K562 (cell line): ENCODE data around the gene TRANK1. TPM values are rescaled to one million over a fixed set of nuclear protein-coding genes. Genes with fewer than 3 reads are reported as not detected.
A peak's percentile ranks its signal among the peaks of the same experiment; 100 is the strongest.

ENCODE experiments used
- CBX5 ChIP-seq: IDR thresholded peaks from 2 replicates; pipeline ENCODE4 v1.6.1; 2014; ENCODE audit warnings: low read depth, borderline replicate concordance
- E4F1 ChIP-seq: fragments of 250-450 bp; sonication (Bioruptor Pico); IDR thresholded peaks from 2 replicates; pipeline ENCODE4 v1.5.0; 2021; ENCODE audit warnings: mild to moderate bottlenecking, borderline replicate concordance
- HDAC2 ChIP-seq: fragments of 450-650 bp; IDR thresholded peaks from 2 replicates; pipeline ENCODE4 v1.6.1; 2016; ENCODE audit warnings: mild to moderate bottlenecking
- IRF1 ChIP-seq: sonication (generic); formaldehyde crosslinking; IDR thresholded peaks from 2 replicates; pipeline ENCODE4 v1.8.0; 2022; ENCODE audit warnings: missing genetic modification reagents, mild to moderate bottlenecking, borderline replicate concordance
- MCM3 ChIP-seq: fragments of 450-650 bp; IDR thresholded peaks from 2 replicates; pipeline ENCODE4 v1.6.1; 2016
- MECOM ChIP-seq: fragments of 250-450 bp; sonication (Bioruptor Pico); IDR thresholded peaks from 2 replicates; pipeline ENCODE4 v1.8.0; 2022; ENCODE audit warnings: inconsistent platforms
- NR2C1 ChIP-seq, 2 experiments: fragments of 450-650 bp; IDR thresholded peaks; 2 replicates each; pipeline ENCODE4 v1.6.1; 2017; ENCODE audit warnings: mild to moderate bottlenecking in 2 of 2, antibody characterized with exemption in 1 of 2, inconsistent platforms in 1 of 2, missing compliant biosample characterization in 1 of 2, missing genetic modification characterization in 1 of 2
- PCBP1 ChIP-seq: fragments of 200-400 bp; formaldehyde crosslinking; IDR thresholded peaks from 2 replicates; pipeline ENCODE4 v1.6.1; 2018; ENCODE audit warnings: mild to moderate bottlenecking, low read depth, low read length; ENCODE audit not compliant: poor library complexity, severe bottlenecking
- PKNOX1 ChIP-seq: fragments of 450-650 bp; IDR thresholded peaks from 2 replicates; pipeline ENCODE4 v1.6.1; 2016
- PURB ChIP-seq: sonication (generic); formaldehyde crosslinking; IDR thresholded peaks from 2 replicates; pipeline ENCODE4 v1.9.0; 2021; ENCODE audit warnings: low read depth, mild to moderate bottlenecking, missing genetic modification reagents
- RBBP5 ChIP-seq: fragments of 200-600 bp; sonication (generic); IDR thresholded peaks from 2 replicates; pipeline ENCODE4 v1.6.1; 2012; ENCODE audit warnings: borderline replicate concordance, mild to moderate bottlenecking, low read length, control low read depth, inconsistent platforms; ENCODE audit not compliant: insufficient read depth, poor library complexity, severe bottlenecking
- SIN3A ChIP-seq, 2 experiments: fragments of 150-350 bp in 1 of 2; IDR thresholded peaks; 2 replicates each; pipeline ENCODE4 v1.6.1; 2011 to 2016; ENCODE audit warnings: borderline replicate concordance in 2 of 2, low read depth in 2 of 2, low read length in 2 of 2, mild to moderate bottlenecking in 2 of 2, moderate library complexity in 2 of 2; ENCODE audit not compliant: control insufficient read depth in 1 of 2
- SLC30A9 ChIP-seq: fragments of 250-450 bp; sonication (Bioruptor Pico); IDR thresholded peaks from 2 replicates; pipeline ENCODE4 v1.8.0; 2022; ENCODE audit warnings: mild to moderate bottlenecking, moderate library complexity
- SMARCB1 ChIP-seq: IDR thresholded peaks from 2 replicates; pipeline ENCODE4 v1.6.1; 2011; ENCODE audit warnings: improper control_type of control experiment, low read depth; ENCODE audit not compliant: insufficient read length
- SMARCE1 ChIP-seq: fragments of 450-650 bp; IDR thresholded peaks from 2 replicates; pipeline ENCODE4 v1.7.1; 2016; ENCODE audit warnings: mild to moderate bottlenecking
- SRF ChIP-seq, 2 experiments: fragments of 250-450, 450-650 bp in 1 of 2; sonication (Bioruptor Pico) in 1 of 2; sonication (generic) in 1 of 2; formaldehyde crosslinking; IDR thresholded peaks; 2 replicates each; pipeline versions ENCODE4 v1.5.0 to v1.5.1; 2020 to 2022; ENCODE audit warnings: mild to moderate bottlenecking in 1 of 2, missing genetic modification reagents in 1 of 2
- TBP ChIP-seq: optimal IDR thresholded peaks from 2 replicates; pipeline ENCODE3; 2011; ENCODE audit warnings: low read depth, low read length, improper control_type of control experiment
- TCF7 ChIP-seq: sonication (generic); IDR thresholded peaks from 2 replicates; pipeline ENCODE4 v1.6.1; 2016; ENCODE audit warnings: antibody characterized with exemption, borderline replicate concordance
- ZNF165 ChIP-seq: fragments of 250-450 bp; sonication (Bioruptor Pico); IDR thresholded peaks from 2 replicates; pipeline ENCODE4 v1.4.0; 2020; ENCODE audit warnings: borderline replicate concordance
- ZNF3 ChIP-seq: fragments of 250-450 bp; sonication (Bioruptor Pico); IDR thresholded peaks from 2 replicates; pipeline ENCODE4 v1.5.0; 2021; ENCODE audit warnings: mild to moderate bottlenecking, moderate library complexity
- ZNF551 ChIP-seq: fragments of 250-450 bp; sonication (Bioruptor Pico); IDR thresholded peaks from 2 replicates; pipeline ENCODE4 v1.5.0; 2021; ENCODE audit warnings: mild to moderate bottlenecking, moderate library complexity
- polyA plus RNA-seq, 8 experiments: library from polyadenylated mRNA; depleted of rRNA in 4 of 8; stranded (reverse) in 5 of 8; unstranded in 3 of 8; fragments of >200 nt; fragmentation: Nextera tagmentation in 2 of 8; fragmentation: Illumina TruSeq in 1 of 8; extraction: Ambion mirVana in 2 of 8; extraction: Trizol in 1 of 8; gene quantifications; 2 replicates each; pipeline versions ENCODE4 v1.2.1 to v1.2.3, GENCODE V29; 2011 to 2014; ENCODE audit warnings: inconsistent platforms in 1 of 8, missing spikeins in 1 of 8
- total RNA-seq, 7 experiments: library from RNA; depleted of rRNA in 6 of 7; stranded (reverse); fragments of >200 nt in 6 of 7; fragmentation: Illumina TruSeq in 2 of 7; extraction: Trizol in 2 of 7; gene quantifications; 2 replicates each; pipeline versions ENCODE4 v1.2.1 to v1.2.3, GENCODE V29; 2011 to 2021; ENCODE audit warnings: low replicate concordance in 1 of 7
- TF ChIP-seq, protein P1 (sequence below): fragments of 250-450 bp; sonication (Bioruptor Pico); IDR thresholded peaks from 2 replicates; pipeline ENCODE4 v1.5.0; 2020; ENCODE audit warnings: mild to moderate bottlenecking, borderline replicate concordance

The TRANK1 gene
- total and polyA plus RNA-seq, 9 of the 15 experiments (the other 6 are each of a cell fraction or from before 2014, with no cell fraction given) = 0.41 to 5.3 (median 2.1) TPM

GRCh38 chr3:36992806-36993325, 48.0 kb upstream of the TRANK1 start, which contains the start of gene EPM2AIP1 (continued):
- peak; percentile 40; the same call in 1 of the 2 replicates for TF ChIP-seq CBX5
- TF ChIP-seq IRF1 = peak; percentile 79; the same call in 1 of the 2 replicates
- TF ChIP-seq, protein P1, sequence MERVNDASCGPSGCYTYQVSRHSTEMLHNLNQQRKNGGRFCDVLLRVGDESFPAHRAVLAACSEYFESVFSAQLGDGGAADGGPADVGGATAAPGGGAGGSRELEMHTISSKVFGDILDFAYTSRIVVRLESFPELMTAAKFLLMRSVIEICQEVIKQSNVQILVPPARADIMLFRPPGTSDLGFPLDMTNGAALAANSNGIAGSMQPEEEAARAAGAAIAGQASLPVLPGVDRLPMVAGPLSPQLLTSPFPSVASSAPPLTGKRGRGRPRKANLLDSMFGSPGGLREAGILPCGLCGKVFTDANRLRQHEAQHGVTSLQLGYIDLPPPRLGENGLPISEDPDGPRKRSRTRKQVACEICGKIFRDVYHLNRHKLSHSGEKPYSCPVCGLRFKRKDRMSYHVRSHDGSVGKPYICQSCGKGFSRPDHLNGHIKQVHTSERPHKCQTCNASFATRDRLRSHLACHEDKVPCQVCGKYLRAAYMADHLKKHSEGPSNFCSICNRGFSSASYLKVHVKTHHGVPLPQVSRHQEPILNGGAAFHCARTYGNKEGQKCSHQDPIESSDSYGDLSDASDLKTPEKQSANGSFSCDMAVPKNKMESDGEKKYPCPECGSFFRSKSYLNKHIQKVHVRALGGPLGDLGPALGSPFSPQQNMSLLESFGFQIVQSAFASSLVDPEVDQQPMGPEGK (CRISPR knock-in tag) = peak; percentile 90; the same call in 1 of the 2 replicates
- TF ChIP-seq SRF (CRISPR knock-in tag; IDR thresholded peaks at IDR 0.05) = peak in 1 of 2 experiments; percentile 70; a peak in 1 of 4 replicates
- no peak for TF ChIP-seq ZNF551 (CRISPR knock-in tag)
- peak; percentile 91 for TF ChIP-seq TBP
- TF ChIP-seq SLC30A9 = no peak
- TF ChIP-seq SMARCE1 = no peak
- no peak for TF ChIP-seq PURB
- peak; percentile 65 for TF ChIP-seq RBBP5
- TF ChIP-seq E4F1 (CRISPR knock-in tag) = 0 out of 2 replicates have a peak, but pooled peaks have one; percentile 51
- no peak for TF ChIP-seq NR2C1 (IDR thresholded peaks at IDR 0.05)
- no peak for TF ChIP-seq NR2C1 (tag; IDR thresholded peaks at IDR 0.05)
- TF ChIP-seq MCM3 = no peak
- TF ChIP-seq MECOM (CRISPR knock-in tag) = no peak
- peak; percentile 87; the same call in 1 of the 2 replicates for TF ChIP-seq ZNF165 (CRISPR knock-in tag)
- no peak for TF ChIP-seq PKNOX1
- TF ChIP-seq PCBP1 = no peak
- TF ChIP-seq TCF7 = no peak
- TF ChIP-seq HDAC2 = peak; percentile 57; the same call in 1 of the 2 replicates
- TF ChIP-seq SIN3A (IDR thresholded peaks at IDR 0.05; ENCODE audit: borderline replicate concordance in 2 of 2, control insufficient read depth in 1 of 2, low read depth in 2 of 2, low read length in 2 of 2) = no peak; a peak in 1 of 4 replicates
- TF ChIP-seq SMARCB1 = no peak
- no peak for TF ChIP-seq ZNF3 (CRISPR knock-in tag)
